Activated CD8-positive, alpha-beta memory T cell treated with anti-CD3 and anti-CD28 coated beads, Interleukin-2, amount 10 ng/mL, durations not matched to agents 7 days and 5 days (primary cell): ENCODE results near the gene ASTL. TPM values are rescaled to one million over a fixed set of nuclear protein-coding genes. Genes with fewer than 3 reads are reported as not detected.

ENCODE experiments used
- ATAC-seq: fragments of 150-1000 bp; cut with Tn5 transposase; one replicate; pipeline ENCODE4 v1.10.0; 2021; ENCODE audit warnings: moderate library complexity
- CTCF ChIA-PET: fragments of 350-600 bp; sonication (Branson Sonifier 250); formaldehyde crosslinking; loops from one replicate; lab custom pipeline; 2021; ENCODE audit warnings: antibody characterized with exemption; lab: Charles Lee
- DNase-seq: peaks from one replicate; pipeline ENCODE4 v3.0.0-alpha.2; 2020
- H3K27ac Mint-ChIP-seq: one replicate; pipeline ENCODE4 v1.8.0; 2021; ENCODE audit warnings: mild to moderate bottlenecking, mixed read lengths
- H3K27me3 Mint-ChIP-seq: one replicate; pipeline ENCODE4 v1.8.0; 2021; ENCODE audit warnings: mixed read lengths
- H3K36me3 Mint-ChIP-seq: one replicate; pipeline ENCODE4 v1.8.0; 2021; ENCODE audit warnings: mild to moderate bottlenecking, mixed read lengths
- H3K4me1 Mint-ChIP-seq: one replicate; pipeline ENCODE4 v1.8.0; 2021; ENCODE audit warnings: mixed read lengths
- H3K4me3 Mint-ChIP-seq: one replicate; pipeline ENCODE4 v1.8.0; 2021; ENCODE audit warnings: mild to moderate bottlenecking, moderate library complexity, mixed read lengths
- H3K9me3 Mint-ChIP-seq: one replicate; pipeline ENCODE4 v1.8.0; 2022; ENCODE audit warnings: low read depth, mixed read lengths
- total RNA-seq, 2 experiments: library from RNA; stranded (reverse); gene quantifications; one replicate each; pipeline ENCODE4 v1.2.3, GENCODE V29; 2021

The ASTL gene
- total RNA-seq, 2 experiments from 2014 or later = 1.9 to 6.4 TPM

GRCh38 chr2:96116879-96117533 is 21.3 kb downstream of the ASTL start:
- DNase-seq (peak; percentile 63), ATAC-seq (peak; percentile 85)
- CTCF ChIA-PET = interaction anchor here (0.5 to 4.1 kb wide), 37 partner anchors 9 to 648 kb away, joined by 3 to 44 read pairs (median 5); partner anchors contain the start of genes ANKRD36C, ASTL, DUSP2 and STARD7
- Mint-ChIP-seq H3K27me3 (peaks cover 34% of the 10 kb centered on the region), H3K9me3 (no peaks in the 10 kb centered on the region), H3K36me3 (no peaks in the 10 kb centered on the region), H3K4me3 (peak overlapping the region; percentile 32), H3K4me1 (peaks cover 27% of the 10 kb centered on the region), H3K27ac (no peak overlapping the region)

DNA sequence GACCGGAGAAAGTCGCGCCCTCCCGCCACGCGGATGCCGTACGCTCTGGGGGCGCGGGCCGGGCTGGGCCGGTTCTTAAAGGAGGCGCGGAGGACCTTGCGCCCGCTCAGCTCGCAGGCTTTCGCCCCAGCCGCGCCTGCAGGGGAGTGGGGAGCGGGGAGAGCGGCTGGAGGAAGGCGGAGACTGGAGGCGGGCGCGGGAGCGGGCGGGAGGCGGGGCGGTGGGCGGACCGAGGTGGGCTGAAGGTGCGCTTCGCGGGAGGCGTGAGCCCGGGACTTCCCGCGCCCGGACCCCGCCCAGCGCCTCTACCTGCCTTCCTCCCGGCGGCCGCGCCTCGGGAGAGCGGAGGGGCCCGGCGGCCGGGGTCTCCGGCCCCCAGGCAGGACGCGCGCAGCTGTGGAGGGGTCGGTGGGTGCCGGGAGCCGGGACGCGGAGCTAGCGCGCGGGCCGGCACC is 21.9 kb downstream of the ASTL start, which contains the start of gene ADRA2B:
Gene ADRA2B (minus strand): TSS at position 148 of the 455 bp plus-strand sequence. CDS start 422 bp downstream, outside the sequence.
- H3K4me3 Mint-ChIP-seq = peak within 1 kb of the TSS; percentile 55
- peak; percentile 75 for DNase-seq
- peak; percentile 75 for ATAC-seq
- H3K27ac Mint-ChIP-seq = no peak within 1 kb of the TSS
- CTCF ChIA-PET = interaction anchor here (0.5 to 4.1 kb wide), 35 partner anchors 8 to 393 kb away, joined by 3 to 44 read pairs (median 5); partner anchors contain the start of genes ANKRD36C, ASTL, DUSP2 and STARD7
- no peaks in the 10 kb centered on the region for H3K9me3 Mint-ChIP-seq
- H3K36me3 Mint-ChIP-seq = no peaks in the 10 kb centered on the region
- H3K27me3 Mint-ChIP-seq = peaks cover 32% of the 10 kb centered on the region
- H3K4me1 Mint-ChIP-seq = peaks cover 27% of the 10 kb centered on the region

- Mint-ChIP-seq H3K27me3 (peaks cover 26% of the 10 kb centered on the region), H3K9me3 (no peaks in the 10 kb centered on the region), H3K27ac (no peak overlapping the region), H3K36me3 (no peaks in the 10 kb centered on the region), H3K4me1 (peaks cover 23% of the 10 kb centered on the region), H3K4me3 (peak overlapping the region; percentile 55)
- CTCF ChIA-PET = interaction anchor here (0.7 to 4.1 kb wide), 14 partner anchors 11 to 173 kb away, joined by 3 to 44 read pairs (median 8); partner anchors contain the start of genes ANKRD36C and ASTL
- no peak for DNase-seq
- ATAC-seq = peak; percentile 1
Observed at GRCh38 chr2:96115631-96116423, 22.5 kb downstream of the ASTL start.

DNA sequence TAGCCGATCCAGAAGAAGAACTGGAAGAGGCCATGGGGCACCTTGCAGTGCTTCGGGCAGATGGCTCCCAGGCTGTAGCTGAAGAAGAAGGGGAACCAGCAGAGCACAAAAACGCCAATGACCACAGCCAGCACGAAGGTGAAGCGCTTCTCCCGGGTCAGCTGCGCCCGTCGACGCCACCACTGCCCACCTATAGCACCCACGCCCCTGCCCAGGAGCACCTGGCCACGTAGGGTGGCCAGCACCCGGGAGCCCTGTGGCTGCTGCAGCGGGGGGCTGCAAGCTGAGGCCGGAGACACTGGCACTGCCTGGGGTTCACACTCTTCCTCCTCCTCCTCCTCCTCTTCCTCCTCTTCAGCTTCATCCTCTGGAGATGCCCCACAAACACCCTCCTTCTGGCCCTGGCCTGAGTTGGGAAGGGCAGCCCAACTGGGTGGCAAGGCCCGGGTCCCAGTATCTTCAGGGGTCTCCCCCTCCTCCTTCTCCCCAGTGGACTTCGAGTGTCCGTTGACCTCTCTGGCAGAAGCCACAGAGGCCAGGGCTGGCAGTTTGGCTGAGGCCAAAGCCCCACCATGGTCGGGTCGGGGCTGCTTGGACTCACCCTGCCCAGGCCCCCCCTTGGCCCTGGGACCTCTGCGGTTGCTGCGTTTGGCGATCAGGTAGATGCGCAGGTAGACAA is 23.3 kb downstream of the ASTL start:
- CTCF ChIA-PET = interaction anchor here (0.6 to 4.1 kb wide), 5 partner anchors 10 to 122 kb away, joined by 3 to 44 read pairs (median 7); no protein-coding TSS in a partner anchor
- Mint-ChIP-seq H3K27ac (no peak overlapping the region), H3K9me3 (no peaks in the 10 kb centered on the region), H3K4me3 (peak overlapping the region; percentile 55), H3K27me3 (peaks cover 20% of the 10 kb centered on the region), H3K36me3 (no peaks in the 10 kb centered on the region), H3K4me1 (peaks cover 16% of the 10 kb centered on the region)
- no peak for DNase-seq
- no peak for ATAC-seq

- Mint-ChIP-seq H3K36me3 (no peaks in the 10 kb centered on the region), H3K27ac (no peak overlapping the region), H3K27me3 (peaks cover 18% of the 10 kb centered on the region), H3K4me3 (no peak overlapping the region), H3K9me3 (no peaks in the 10 kb centered on the region), H3K4me1 (peaks cover 11% of the 10 kb centered on the region)
- no peak for DNase-seq
- no peak for ATAC-seq
- CTCF ChIA-PET = interaction anchor here (0.6 to 1.3 kb wide), 2 partner anchors 57 to 122 kb away, joined by 3 to 7 read pairs; no protein-coding TSS in a partner anchor
Observed at GRCh38 chr2:96114546-96114902, 23.8 kb downstream of the ASTL start.

GRCh38 chr2:96113951-96114350 is 24.4 kb downstream of the ASTL start:
- peaks cover 11% of the 10 kb centered on the region for H3K4me1 Mint-ChIP-seq
- peaks cover 13% of the 10 kb centered on the region for H3K27me3 Mint-ChIP-seq
- H3K9me3 Mint-ChIP-seq = no peaks in the 10 kb centered on the region
- no peak overlapping the region for H3K27ac Mint-ChIP-seq
- H3K4me3 Mint-ChIP-seq = no peak overlapping the region
- H3K36me3 Mint-ChIP-seq = no peaks in the 10 kb centered on the region
- CTCF ChIA-PET = interaction anchor here (0.6 to 2.6 kb wide), 4 partner anchors 9 to 121 kb away, joined by 3 to 13 read pairs (median 6); no protein-coding TSS in a partner anchor
- ATAC-seq = no peak
- DNase-seq = no peak

GRCh38 chr2:96113367-96113677 is 25.0 kb downstream of the ASTL start:
- no peaks in the 10 kb centered on the region for H3K9me3 Mint-ChIP-seq
- no peak for DNase-seq
- no peak overlapping the region for H3K4me3 Mint-ChIP-seq

DNA sequence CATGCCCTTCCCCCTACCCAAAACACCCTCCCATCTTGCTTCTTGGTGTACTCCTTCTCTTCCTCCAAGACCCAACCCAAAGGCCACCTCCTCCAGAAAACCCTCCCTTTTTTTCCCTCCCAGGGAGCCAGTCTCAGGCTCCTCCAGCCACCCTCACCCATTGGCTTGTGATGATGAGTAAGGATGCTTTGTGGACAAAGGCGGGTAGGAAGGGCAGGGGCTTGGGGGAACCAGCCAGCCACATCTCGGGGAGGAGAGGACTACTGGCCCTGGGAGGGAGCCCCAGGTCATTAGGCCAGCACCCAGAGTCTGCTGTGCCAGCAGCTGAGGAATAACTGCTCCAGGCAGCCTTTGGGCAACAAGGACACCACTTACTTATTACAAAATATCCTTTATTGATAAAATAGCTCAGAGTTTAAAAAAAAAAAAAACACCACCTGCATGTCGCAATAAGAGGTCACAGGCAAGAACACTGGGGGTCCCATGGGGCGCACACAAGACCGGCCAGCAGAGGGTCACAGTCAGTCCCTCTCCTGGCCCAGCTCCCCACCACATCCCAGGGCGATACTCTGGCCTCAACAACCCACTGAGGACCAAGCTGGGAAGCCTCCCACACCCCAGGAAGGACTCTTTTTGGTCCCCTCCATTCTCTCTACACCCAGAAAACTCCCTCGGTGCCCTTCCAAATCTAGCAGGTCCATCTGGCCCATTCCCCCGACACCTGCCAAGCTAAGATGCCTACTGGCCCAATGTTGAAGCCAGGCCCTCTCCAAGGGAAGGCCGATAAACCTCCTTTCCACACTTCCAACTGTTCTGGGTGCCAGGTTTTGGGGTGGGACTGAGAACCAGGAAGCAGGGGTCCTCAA is 25.6 kb downstream of the ASTL start:
- no peaks in the 10 kb centered on the region for H3K36me3 Mint-ChIP-seq
- DNase-seq (no peak), ATAC-seq (no peak)
- no peak overlapping the region for H3K4me3 Mint-ChIP-seq
- H3K9me3 Mint-ChIP-seq = no peaks in the 10 kb centered on the region
- CTCF ChIA-PET = interaction anchor here (0.7 to 2.6 kb wide), 5 partner anchors 8 to 120 kb away, joined by 3 to 13 read pairs (median 3); partner anchors contain the start of gene ASTL
- peaks cover 10% of the 10 kb centered on the region for H3K27me3 Mint-ChIP-seq
- H3K27ac Mint-ChIP-seq = no peak overlapping the region
- peaks cover 11% of the 10 kb centered on the region for H3K4me1 Mint-ChIP-seq

More at GRCh38 chr2:96113367-96113677, 25.0 kb downstream of the ASTL start:
- no peak for ATAC-seq
- Mint-ChIP-seq H3K27me3 (peaks cover 13% of the 10 kb centered on the region), H3K4me1 (peaks cover 11% of the 10 kb centered on the region), H3K27ac (no peak overlapping the region), H3K36me3 (no peaks in the 10 kb centered on the region)
- CTCF ChIA-PET = interaction anchor here (0.6 to 2.6 kb wide), 5 partner anchors 9 to 121 kb away, joined by 3 to 13 read pairs (median 3); partner anchors contain the start of gene ASTL

GRCh38 chr2:96111823-96112500 is 26.3 kb downstream of the ASTL start:
- Mint-ChIP-seq H3K4me3 (no peak overlapping the region), H3K27ac (no peak overlapping the region), H3K4me1 (peaks cover 6% of the 10 kb centered on the region), H3K27me3 (peaks cover 10% of the 10 kb centered on the region), H3K36me3 (no peaks in the 10 kb centered on the region), H3K9me3 (no peaks in the 10 kb centered on the region)
- DNase-seq (no peak), ATAC-seq (no peak)
- CTCF ChIA-PET = interaction anchor here (1.4 to 2.6 kb wide), 2 partner anchors 9 to 119 kb away, joined by 3 to 8 read pairs; no protein-coding TSS in a partner anchor

GRCh38 chr2:96111257-96111640 is 27.1 kb downstream of the ASTL start:
- DNase-seq (no peak), ATAC-seq (no peak)
- H3K27ac Mint-ChIP-seq = no peak overlapping the region
- peaks cover 10% of the 10 kb centered on the region for H3K27me3 Mint-ChIP-seq
- CTCF ChIA-PET = interaction anchor here (2.6 kb wide), 1 partner anchor 119 kb away, joined by 8 read pairs; no protein-coding TSS in a partner anchor
- peaks cover 6% of the 10 kb centered on the region for H3K4me1 Mint-ChIP-seq
- H3K9me3 Mint-ChIP-seq = no peaks in the 10 kb centered on the region
- no peaks in the 10 kb centered on the region for H3K36me3 Mint-ChIP-seq
- H3K4me3 Mint-ChIP-seq = no peak overlapping the region

GRCh38 chr2:96110621-96111256 is 27.6 kb downstream of the ASTL start:
- Mint-ChIP-seq H3K27ac (no peak overlapping the region), H3K36me3 (no peaks in the 10 kb centered on the region), H3K9me3 (peaks cover under 1% of the 10 kb centered on the region), H3K4me3 (no peak overlapping the region), H3K27me3 (peaks cover 7% of the 10 kb centered on the region), H3K4me1 (peaks cover 5% of the 10 kb centered on the region)
- no peak for DNase-seq
- CTCF ChIA-PET = interaction anchor here (1.8 kb wide), 1 partner anchor 88 kb away, joined by 4 read pairs; no protein-coding TSS in a partner anchor
- ATAC-seq = no peak
